ENCODE measurements around the gene EMP1. TPM values are rescaled to one million over a fixed set of nuclear protein-coding genes. Genes with fewer than 3 reads are reported as not detected.

The EMP1 gene
- polyA plus RNA-seq, 1 donor from 2014 or later, result 0.33 TPM

GRCh38 chr12:13253966-13254760 is 57.6 kb downstream of the EMP1 start:
- H3K79me2 ChIP-seq (replicated peaks; ENCODE audit: insufficient read depth, low read length), result no peaks in the 10 kb centered on the region
- no peaks in the 10 kb centered on the region for H3F3A ChIP-seq (ENCODE audit: insufficient read depth, low read length, poor library complexity, severe bottlenecking)
- H3K9me3 ChIP-seq (ENCODE audit: low read length), result no peaks in the 10 kb centered on the region
- no peak overlapping the region for H2AFZ ChIP-seq (ENCODE audit: low read depth, low read length)
- no peak overlapping the region for H3K4me3 ChIP-seq (ENCODE audit: low read length)
- H3K9me2 ChIP-seq (ENCODE audit: insufficient read depth, low read length), result no peaks in the 10 kb centered on the region
- no peak overlapping the region for H3K4me2 ChIP-seq (ENCODE audit: low read length)
- TF ChIP-seq POLR2AphosphoS5 (IDR thresholded peaks at IDR 0.05), result no peak
- no peak for TF ChIP-seq MXI1 (conservative IDR thresholded peaks at IDR 0.05; ENCODE audit: poor library complexity, severe bottlenecking)
- TF ChIP-seq REST (IDR thresholded peaks at IDR 0.05; ENCODE audit: borderline replicate concordance), result no peak
- no peak for TF ChIP-seq EP300 (conservative IDR thresholded peaks at IDR 0.05; ENCODE audit: poor library complexity, severe bottlenecking)
- no peak for TF ChIP-seq TAF1 (IDR thresholded peaks at IDR 0.05; ENCODE audit: low read depth)
- no peak for TF ChIP-seq CTCF (IDR thresholded peaks at IDR 0.05; ENCODE audit: poor library complexity, severe bottlenecking)
- no peak for TF ChIP-seq RAD21 (conservative IDR thresholded peaks at IDR 0.05)
- no peak for TF ChIP-seq SMC3 (conservative IDR thresholded peaks at IDR 0.05; ENCODE audit: poor library complexity)
- TF ChIP-seq EZH2 (IDR thresholded peaks at IDR 0.05; ENCODE audit: borderline replicate concordance, insufficient read depth, low read length, poor library complexity, severe bottlenecking), result no peak
- H3K9ac ChIP-seq (ENCODE audit: low read length), result no peak overlapping the region
- H3K27me3 ChIP-seq (ENCODE audit: insufficient read depth, low read depth, low read length), result no peaks in the 10 kb centered on the region
- no peaks in the 10 kb centered on the region for H4K20me1 ChIP-seq (ENCODE audit: insufficient read depth)
- H3K27ac ChIP-seq (ENCODE audit: low read length), result no peak overlapping the region
- no peaks in the 10 kb centered on the region for H3K36me3 ChIP-seq (ENCODE audit: insufficient read depth, low read length)

- Histone ChIP-seq H3K4me2 (ENCODE audit: low read length) (peak overlapping the region; percentile 19), H3K27ac (ENCODE audit: low read length) (no peak overlapping the region), H3K79me2 (replicated peaks; ENCODE audit: insufficient read depth, low read length) (no peaks in the 10 kb centered on the region), H3K27me3 (ENCODE audit: insufficient read depth, low read depth, low read length) (no peaks in the 10 kb centered on the region), H4K20me1 (ENCODE audit: insufficient read depth) (no peaks in the 10 kb centered on the region), H3K4me3 (ENCODE audit: low read length) (peak overlapping the region; percentile 53), H3K9me2 (ENCODE audit: insufficient read depth, low read length) (no peaks in the 10 kb centered on the region), H3K9me3 (ENCODE audit: low read length) (no peaks in the 10 kb centered on the region), H3K9ac (ENCODE audit: low read length) (no peak overlapping the region), H3F3A (ENCODE audit: insufficient read depth, low read length, poor library complexity, severe bottlenecking) (no peaks in the 10 kb centered on the region), H3K36me3 (ENCODE audit: insufficient read depth, low read length) (no peaks in the 10 kb centered on the region), H2AFZ (ENCODE audit: low read depth, low read length) (peak overlapping the region; percentile 7)
- peak; percentile 20 for TF ChIP-seq EP300 (conservative IDR thresholded peaks at IDR 0.05; ENCODE audit: poor library complexity, severe bottlenecking)
- peak; percentile 95 for TF ChIP-seq RAD21 (conservative IDR thresholded peaks at IDR 0.05)
- no peak for TF ChIP-seq POLR2AphosphoS5 (IDR thresholded peaks at IDR 0.05)
- peak; percentile 96 for TF ChIP-seq SMC3 (conservative IDR thresholded peaks at IDR 0.05; ENCODE audit: poor library complexity)
- TF ChIP-seq TAF1 (IDR thresholded peaks at IDR 0.05; ENCODE audit: low read depth), result no peak
- TF ChIP-seq CTCF (IDR thresholded peaks at IDR 0.05; ENCODE audit: poor library complexity, severe bottlenecking), result peak; percentile 97
These were observed 59.5 kb downstream of the EMP1 start for GRCh38 chr12:13255792-13256691.
